ENCODE results near the gene RALGPS1.

DNA sequence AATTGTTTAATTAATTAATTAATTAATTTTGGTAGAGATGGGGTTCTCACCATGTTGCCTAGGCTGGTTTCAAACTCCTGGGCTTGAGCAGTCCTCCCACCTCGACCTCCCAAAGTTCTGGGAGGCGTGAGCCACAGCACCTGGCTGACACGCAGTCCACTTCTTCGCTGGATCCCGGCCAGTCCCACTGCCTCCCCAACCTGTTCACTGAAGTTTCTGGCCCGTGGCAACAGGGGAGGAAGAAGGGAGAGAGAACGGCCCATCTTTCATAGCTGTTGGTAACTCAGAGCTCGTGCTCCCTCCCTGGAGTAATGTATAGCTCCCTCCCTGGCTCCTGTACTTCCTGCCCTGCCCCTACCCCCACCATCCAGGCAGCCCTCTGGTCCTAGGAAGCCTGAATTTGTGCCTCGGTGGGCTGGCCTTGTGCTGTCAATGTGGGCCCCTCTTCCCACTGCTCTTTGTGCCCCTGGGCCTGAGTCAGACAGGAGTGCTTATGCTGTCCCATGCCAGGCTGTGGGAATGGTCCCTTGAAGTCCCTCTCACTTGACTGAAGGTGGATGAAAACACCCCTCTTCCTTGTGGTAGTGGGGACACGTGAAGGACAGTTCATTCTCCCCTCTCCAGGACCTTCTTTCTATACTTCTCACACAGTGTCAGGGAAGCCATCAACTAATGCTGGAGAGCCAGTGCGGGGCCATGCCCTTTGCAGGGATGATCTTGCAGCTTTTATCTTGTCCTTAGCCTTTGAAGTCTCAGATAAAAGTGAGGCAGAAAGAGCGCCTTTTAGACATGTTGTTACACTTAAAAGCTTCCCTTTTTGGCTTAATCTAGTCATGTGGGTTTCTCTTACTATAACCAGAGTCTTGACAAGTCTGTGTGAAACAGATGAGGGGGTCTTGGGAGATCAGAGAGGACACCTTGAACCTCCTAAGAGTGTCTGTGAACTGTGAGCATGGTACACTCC, 169.8 kb downstream of the RALGPS1 start:
- TF ChIP-seq GATA3 (IDR thresholded peaks at IDR 0.05; ENCODE audit: low read depth, low read length) = no peak
- no peak for TF ChIP-seq GATA2 (IDR thresholded peaks at IDR 0.05; ENCODE audit: low read depth, low read length)

Data from SH-SY5Y (cell line).